Erythroblast (primary cell): ENCODE results near the gene RADIL.

Source experiments
- GATA1 ChIP-seq: IDR thresholded peaks from 2 replicates; pipeline ENCODE4 v1.6.1; 2011; ENCODE audit warnings: low read depth, mild to moderate bottlenecking, control low read depth, low read length, moderate library complexity
- POLR2A ChIP-seq: IDR thresholded peaks from 2 replicates; pipeline ENCODE4 v1.6.1; 2011; ENCODE audit warnings: mild to moderate bottlenecking, low read length

- TF ChIP-seq POLR2A: no peak
- TF ChIP-seq GATA1: no peak
Measured at GRCh38 chr7:4766666-4767519, 116.6 kb downstream of the RADIL start.
